Esophagus squamous epithelium (tissue), 5 donors: Measurements from ENCODE around the gene CREB5. TPM values are rescaled to one million over a fixed set of nuclear protein-coding genes. Genes with fewer than 3 reads are reported as not detected.

ENCODE experiments used
- DNase-seq: peaks from one replicate; lab custom pipeline; 2025; lab: John Stamatoyannopoulos, UW
- H3K27ac ChIP-seq, 4 donors: fragments of 200-600 bp; sonication (generic); one replicate each; pipeline ENCODE4 v1.5.1; 2016 to 2019; ENCODE audit warnings: mild to moderate bottlenecking in 1 of 4
- H3K27me3 ChIP-seq, 4 donors: fragments of 200-600 bp; sonication (generic); 1 replicate in 3 of 4; 2 replicates in 1 of 4; pipeline versions ENCODE4 v1.5.1 to v1.6.0; 2017 to 2021; ENCODE audit warnings: antibody characterized with exemption in 1 of 4
- H3K36me3 ChIP-seq, 3 donors: fragments of 200-600 bp; sonication (generic); one replicate each; pipeline ENCODE4 v1.5.1; 2016 to 2019
- H3K4me1 ChIP-seq, 3 donors: fragments of 200-600 bp; sonication (generic); one replicate each; pipeline ENCODE4 v1.5.1; 2017 to 2019
- H3K4me3 ChIP-seq, 4 donors: fragments of 200-600 bp; sonication (generic); 1 replicate in 3 of 4; 2 replicates in 1 of 4; pipeline ENCODE4 v1.5.1; 2016 to 2019; ENCODE audit warnings: mild to moderate bottlenecking in 2 of 4, moderate library complexity in 1 of 4
- H3K9me3 ChIP-seq, 3 donors: fragments of 200-600 bp; sonication (generic); one replicate each; pipeline ENCODE4 v1.5.1; 2016 to 2019
- POLR2A ChIP-seq, 4 donors: fragments of 450-650 bp; IDR thresholded peaks; one replicate each; pipeline ENCODE4 v1.6.1; 2017; ENCODE audit warnings: antibody characterized with exemption in 4 of 4, mild to moderate bottlenecking in 4 of 4, moderate library complexity in 3 of 4
- WGBS, 2 donors: methylation state at CpG; one replicate each; pipeline ENCODE4 v1.1.5; 2018; 5-methylcytosine and 5-hydroxymethylcytosine counted together
- intact Hi-C: fragments of 100-400 bp; cut with DNase I; formaldehyde crosslinking; loops from one replicate; pipeline ENCODE4 v1.15.0; 2022
- total RNA-seq, 4 donors: library from RNA; depleted of rRNA; stranded (reverse); fragments of >200 nt; gene quantifications; one replicate each; pipeline ENCODE4 v1.1.0, GENCODE V29; 2016
- TF ChIP-seq, protein P1 (sequence below), 6 experiments: fragments of 450-650 bp in 4 of 6; fragments of 200-600 bp in 2 of 6; sonication (generic) in 2 of 6; IDR thresholded peaks; one replicate each; pipeline ENCODE4 v1.5.1; 2016 to 2019; ENCODE audit warnings: antibody characterized with exemption in 6 of 6, mild to moderate bottlenecking in 4 of 6, moderate library complexity in 4 of 6
- donor health status: DM: yes; HTN: yes; CAD: no.

The CREB5 gene
- total RNA-seq, 4 donors from 2014 or later = 0.30 to 5.0 (median 2.2) TPM

DNA sequence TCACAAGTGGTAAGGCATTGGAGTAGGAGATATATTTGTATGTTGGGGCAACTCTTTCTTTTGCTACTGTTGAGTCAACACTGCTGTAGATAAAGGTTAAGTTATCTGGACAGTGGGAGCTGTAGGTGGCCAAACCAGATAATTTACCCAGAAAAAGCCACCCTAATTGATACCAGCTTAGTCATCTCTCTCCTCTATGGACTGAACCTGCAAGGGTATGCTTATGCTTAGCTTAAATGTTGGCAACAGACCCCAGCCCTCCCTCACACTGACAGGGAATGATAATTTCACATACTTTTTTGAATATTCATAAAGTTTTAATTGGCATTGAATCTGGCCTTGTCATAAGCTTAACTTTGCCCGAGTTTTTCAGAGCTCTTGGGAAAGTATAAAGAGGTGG is 66.3 kb downstream of the CREB5 start:
- no peak for DNase-seq
- TF ChIP-seq, protein P1, sequence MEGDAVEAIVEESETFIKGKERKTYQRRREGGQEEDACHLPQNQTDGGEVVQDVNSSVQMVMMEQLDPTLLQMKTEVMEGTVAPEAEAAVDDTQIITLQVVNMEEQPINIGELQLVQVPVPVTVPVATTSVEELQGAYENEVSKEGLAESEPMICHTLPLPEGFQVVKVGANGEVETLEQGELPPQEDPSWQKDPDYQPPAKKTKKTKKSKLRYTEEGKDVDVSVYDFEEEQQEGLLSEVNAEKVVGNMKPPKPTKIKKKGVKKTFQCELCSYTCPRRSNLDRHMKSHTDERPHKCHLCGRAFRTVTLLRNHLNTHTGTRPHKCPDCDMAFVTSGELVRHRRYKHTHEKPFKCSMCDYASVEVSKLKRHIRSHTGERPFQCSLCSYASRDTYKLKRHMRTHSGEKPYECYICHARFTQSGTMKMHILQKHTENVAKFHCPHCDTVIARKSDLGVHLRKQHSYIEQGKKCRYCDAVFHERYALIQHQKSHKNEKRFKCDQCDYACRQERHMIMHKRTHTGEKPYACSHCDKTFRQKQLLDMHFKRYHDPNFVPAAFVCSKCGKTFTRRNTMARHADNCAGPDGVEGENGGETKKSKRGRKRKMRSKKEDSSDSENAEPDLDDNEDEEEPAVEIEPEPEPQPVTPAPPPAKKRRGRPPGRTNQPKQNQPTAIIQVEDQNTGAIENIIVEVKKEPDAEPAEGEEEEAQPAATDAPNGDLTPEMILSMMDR (IDR thresholded peaks at IDR 0.05) = no peak
- no peak for TF ChIP-seq POLR2A (IDR thresholded peaks at IDR 0.05)
- intact Hi-C loops = no loop called here

GRCh38 chr7:28479507-28479947 is 67.2 kb downstream of the CREB5 start:
- Histone ChIP-seq H3K36me3 (no peaks in the 10 kb centered on the region), H3K4me3 (no peak overlapping the region), H3K27me3 (no peaks in the 10 kb centered on the region), H3K27ac (no peak overlapping the region), H3K9me3 (no peaks in the 10 kb centered on the region), H3K4me1 (peaks cover 0 to 4% (median 0%) of the 10 kb centered on the region in 3 donors)
- TF ChIP-seq, protein P1 (IDR thresholded peaks at IDR 0.05) = no peak
- TF ChIP-seq POLR2A (IDR thresholded peaks at IDR 0.05) = no peak
- 65 to 76% methylated on average over 6 of the region's 6 CpGs for WGBS, 2 donors
- intact Hi-C loops = no loop called here
- no peak for DNase-seq

More for the DNA sequence above, 66.3 kb downstream of the CREB5 start:
- peaks cover 0 to 4% (median 0%) of the 10 kb centered on the region in 3 donors for H3K4me1 ChIP-seq
- H3K9me3 ChIP-seq = no peaks in the 10 kb centered on the region
- no peaks in the 10 kb centered on the region for H3K27me3 ChIP-seq
- no peak overlapping the region for H3K27ac ChIP-seq
- no peaks in the 10 kb centered on the region for H3K36me3 ChIP-seq
- H3K4me3 ChIP-seq = no peak overlapping the region
- 59 to 76% methylated on average over 1 of the region's 1 CpG for WGBS, 2 donors

DNA sequence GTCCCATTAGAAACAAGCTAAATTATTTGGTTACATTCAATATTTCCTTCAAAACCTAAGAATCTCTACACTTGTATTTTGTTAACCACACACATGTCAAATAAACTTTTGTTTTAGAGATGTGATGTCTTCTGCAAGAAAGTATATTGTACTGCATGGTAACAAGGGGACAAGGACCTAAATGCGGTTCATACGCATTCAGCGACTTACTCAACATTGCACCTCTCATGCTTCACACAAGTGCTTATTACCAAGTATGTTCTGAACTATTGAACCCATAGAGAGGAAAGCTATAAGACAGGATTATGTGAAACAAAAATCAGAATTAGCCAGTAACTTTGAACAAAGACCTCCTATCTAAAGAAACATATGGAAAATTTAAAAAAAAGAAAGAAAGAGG is 68.3 kb downstream of the CREB5 start:
- intact Hi-C loops = no loop called here
- Histone ChIP-seq H3K27ac (no peak overlapping the region), H3K4me3 (no peak overlapping the region), H3K4me1 (peaks cover 0 to 3% (median 0%) of the 10 kb centered on the region in 3 donors), H3K36me3 (no peaks in the 10 kb centered on the region), H3K27me3 (no peaks in the 10 kb centered on the region), H3K9me3 (no peaks in the 10 kb centered on the region)
- DNase-seq = no peak
- WGBS, 2 donors = 84 to 98% methylated on average over 3 of the region's 3 CpGs
- TF ChIP-seq POLR2A (IDR thresholded peaks at IDR 0.05) = no peak
- TF ChIP-seq, protein P1 (IDR thresholded peaks at IDR 0.05) = no peak

GRCh38 chr7:28481091-28481926 is 69.0 kb downstream of the CREB5 start:
- intact Hi-C loops = no loop called here
- TF ChIP-seq POLR2A (IDR thresholded peaks at IDR 0.05) = no peak
- TF ChIP-seq, protein P1 (IDR thresholded peaks at IDR 0.05) = no peak
- no peaks in the 10 kb centered on the region for H3K9me3 ChIP-seq
- no peaks in the 10 kb centered on the region for H3K36me3 ChIP-seq
- no peak overlapping the region for H3K27ac ChIP-seq
- no peaks in the 10 kb centered on the region for H3K27me3 ChIP-seq
- no peak overlapping the region for H3K4me3 ChIP-seq
- 61 to 76% methylated on average over 9 of the region's 9 CpGs for WGBS, 2 donors
- DNase-seq = no peak
- no peaks in the 10 kb centered on the region for H3K4me1 ChIP-seq

DNA sequence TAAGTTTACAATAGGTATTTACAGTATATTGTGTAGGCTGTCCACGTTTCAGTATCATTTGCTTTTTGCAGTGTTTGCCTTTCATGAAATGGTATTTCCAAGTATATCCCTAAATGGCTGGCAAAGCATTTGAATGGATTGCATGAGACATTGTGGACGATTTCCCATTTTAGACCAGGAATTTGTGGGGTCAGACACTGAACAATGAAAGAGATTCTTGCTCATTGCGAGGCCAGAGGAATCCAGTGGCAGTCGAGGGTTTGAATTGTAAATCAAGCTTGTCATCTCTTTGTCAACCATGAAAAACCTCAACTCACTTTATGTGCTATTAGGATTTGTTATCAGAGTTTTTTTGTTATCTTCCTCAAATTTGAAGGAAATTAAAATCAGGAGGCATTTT is 70.8 kb downstream of the CREB5 start:
- no peak overlapping the region for H3K4me3 ChIP-seq
- TF ChIP-seq, protein P1 (IDR thresholded peaks at IDR 0.05) = no peak
- TF ChIP-seq POLR2A (IDR thresholded peaks at IDR 0.05) = no peak
- intact Hi-C loops = no loop called here

More for the DNA sequence above, 70.8 kb downstream of the CREB5 start:
- H3K4me1 ChIP-seq = peaks cover 0 to 6% (median 0%) of the 10 kb centered on the region in 3 donors
- WGBS, 2 donors = 46 to 56% methylated on average over 4 of the region's 4 CpGs
- no peaks in the 10 kb centered on the region for H3K36me3 ChIP-seq
- no peak for DNase-seq
- H3K9me3 ChIP-seq = no peaks in the 10 kb centered on the region
- H3K27ac ChIP-seq = no peak overlapping the region
- H3K27me3 ChIP-seq = no peaks in the 10 kb centered on the region
